HG02970 (cell line): ENCODE data around the gene KCNH3.
"Not testable (repeated sequence)": the region's sequence is repeated elsewhere in the genome, so short reads cannot be mapped to it uniquely, and the experiment has no call there.

Experiments
- ATAC-seq: cut with Tn5 transposase; IDR thresholded peaks from one replicate; pipeline ENCODE4 v1.9.1; 2021; ENCODE audit warnings: mild to moderate bottlenecking, moderate library complexity, moderate number of reproducible peaks; ENCODE audit not compliant: unreplicated experiment, low FRiP score

Gene KCNH3, protein sequence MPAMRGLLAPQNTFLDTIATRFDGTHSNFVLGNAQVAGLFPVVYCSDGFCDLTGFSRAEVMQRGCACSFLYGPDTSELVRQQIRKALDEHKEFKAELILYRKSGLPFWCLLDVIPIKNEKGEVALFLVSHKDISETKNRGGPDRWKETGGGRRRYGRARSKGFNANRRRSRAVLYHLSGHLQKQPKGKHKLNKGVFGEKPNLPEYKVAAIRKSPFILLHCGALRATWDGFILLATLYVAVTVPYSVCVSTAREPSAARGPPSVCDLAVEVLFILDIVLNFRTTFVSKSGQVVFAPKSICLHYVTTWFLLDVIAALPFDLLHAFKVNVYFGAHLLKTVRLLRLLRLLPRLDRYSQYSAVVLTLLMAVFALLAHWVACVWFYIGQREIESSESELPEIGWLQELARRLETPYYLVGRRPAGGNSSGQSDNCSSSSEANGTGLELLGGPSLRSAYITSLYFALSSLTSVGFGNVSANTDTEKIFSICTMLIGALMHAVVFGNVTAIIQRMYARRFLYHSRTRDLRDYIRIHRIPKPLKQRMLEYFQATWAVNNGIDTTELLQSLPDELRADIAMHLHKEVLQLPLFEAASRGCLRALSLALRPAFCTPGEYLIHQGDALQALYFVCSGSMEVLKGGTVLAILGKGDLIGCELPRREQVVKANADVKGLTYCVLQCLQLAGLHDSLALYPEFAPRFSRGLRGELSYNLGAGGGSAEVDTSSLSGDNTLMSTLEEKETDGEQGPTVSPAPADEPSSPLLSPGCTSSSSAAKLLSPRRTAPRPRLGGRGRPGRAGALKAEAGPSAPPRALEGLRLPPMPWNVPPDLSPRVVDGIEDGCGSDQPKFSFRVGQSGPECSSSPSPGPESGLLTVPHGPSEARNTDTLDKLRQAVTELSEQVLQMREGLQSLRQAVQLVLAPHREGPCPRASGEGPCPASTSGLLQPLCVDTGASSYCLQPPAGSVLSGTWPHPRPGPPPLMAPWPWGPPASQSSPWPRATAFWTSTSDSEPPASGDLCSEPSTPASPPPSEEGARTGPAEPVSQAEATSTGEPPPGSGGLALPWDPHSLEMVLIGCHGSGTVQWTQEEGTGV

GRCh38 chr12:49538510-49539403 lies at the start of gene KCNH3:
KCNH3 (plus strand) TSS chr12:49539030; CDS start chr12:49539417, 387 bp downstream.
- no peak for ATAC-seq

DNA sequence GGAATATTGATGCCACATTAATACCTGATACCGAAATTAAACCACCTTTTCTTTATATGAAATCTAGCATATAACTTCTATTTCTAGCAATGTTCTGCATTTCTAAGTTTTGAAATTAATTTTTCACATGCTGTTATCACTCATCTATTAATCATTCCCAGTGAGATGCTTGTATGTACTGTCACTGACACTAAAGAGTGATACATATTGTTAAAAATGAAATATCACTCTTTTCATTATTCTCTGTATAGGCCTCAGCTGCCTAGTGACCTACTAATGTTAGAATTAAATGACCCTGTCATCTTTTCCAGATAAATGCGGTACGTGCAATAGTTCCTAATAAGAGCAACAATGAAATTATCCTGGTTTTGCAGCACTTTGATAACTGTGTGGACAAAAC lies 49.7 kb upstream of the KCNH3 start:
- ATAC-seq: no peak

DNA sequence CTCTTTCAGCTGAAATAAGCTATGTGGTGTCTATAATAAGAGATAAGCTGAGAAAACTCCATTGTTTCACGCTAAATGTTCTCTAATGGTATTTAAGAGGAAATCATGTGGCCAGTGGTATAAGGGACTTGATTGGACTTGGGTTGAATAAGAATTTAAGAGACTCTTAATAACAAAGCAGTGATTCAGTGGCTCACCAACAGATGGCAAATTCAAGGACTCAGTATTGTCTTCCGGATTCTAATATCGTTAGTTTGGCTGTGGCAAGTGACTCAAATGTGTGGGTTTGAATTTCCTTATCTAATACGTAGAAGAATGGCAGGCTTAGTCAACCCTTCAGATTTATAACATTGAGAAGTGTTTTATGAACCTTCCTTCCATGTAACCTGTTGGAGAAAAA lies 49.1 kb upstream of the KCNH3 start:
- ATAC-seq: no peak

DNA sequence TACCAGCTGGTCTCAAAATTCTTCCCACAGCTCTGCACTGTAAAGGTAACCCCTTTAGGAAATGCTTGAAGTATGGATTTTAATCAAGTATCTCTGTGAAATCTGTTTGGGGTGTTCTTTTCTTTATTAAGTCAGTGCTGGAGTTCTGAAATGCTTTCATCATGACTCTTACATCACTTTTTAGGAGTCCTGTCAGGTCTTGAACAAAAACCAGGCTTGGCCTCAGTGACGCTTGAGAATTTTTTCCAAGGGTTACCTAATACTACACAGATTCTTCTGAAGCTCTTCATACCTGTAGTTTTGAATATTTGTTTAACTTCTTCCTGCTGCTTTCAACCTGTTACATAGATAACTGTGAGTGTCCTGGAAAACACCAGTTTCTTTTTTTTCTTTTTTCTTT lies 47.0 kb upstream of the KCNH3 start:
- ATAC-seq: no peak

GRCh38 chr12:49493900-49494299 lies 44.9 kb upstream of the KCNH3 start:
- ATAC-seq: no peak

DNA sequence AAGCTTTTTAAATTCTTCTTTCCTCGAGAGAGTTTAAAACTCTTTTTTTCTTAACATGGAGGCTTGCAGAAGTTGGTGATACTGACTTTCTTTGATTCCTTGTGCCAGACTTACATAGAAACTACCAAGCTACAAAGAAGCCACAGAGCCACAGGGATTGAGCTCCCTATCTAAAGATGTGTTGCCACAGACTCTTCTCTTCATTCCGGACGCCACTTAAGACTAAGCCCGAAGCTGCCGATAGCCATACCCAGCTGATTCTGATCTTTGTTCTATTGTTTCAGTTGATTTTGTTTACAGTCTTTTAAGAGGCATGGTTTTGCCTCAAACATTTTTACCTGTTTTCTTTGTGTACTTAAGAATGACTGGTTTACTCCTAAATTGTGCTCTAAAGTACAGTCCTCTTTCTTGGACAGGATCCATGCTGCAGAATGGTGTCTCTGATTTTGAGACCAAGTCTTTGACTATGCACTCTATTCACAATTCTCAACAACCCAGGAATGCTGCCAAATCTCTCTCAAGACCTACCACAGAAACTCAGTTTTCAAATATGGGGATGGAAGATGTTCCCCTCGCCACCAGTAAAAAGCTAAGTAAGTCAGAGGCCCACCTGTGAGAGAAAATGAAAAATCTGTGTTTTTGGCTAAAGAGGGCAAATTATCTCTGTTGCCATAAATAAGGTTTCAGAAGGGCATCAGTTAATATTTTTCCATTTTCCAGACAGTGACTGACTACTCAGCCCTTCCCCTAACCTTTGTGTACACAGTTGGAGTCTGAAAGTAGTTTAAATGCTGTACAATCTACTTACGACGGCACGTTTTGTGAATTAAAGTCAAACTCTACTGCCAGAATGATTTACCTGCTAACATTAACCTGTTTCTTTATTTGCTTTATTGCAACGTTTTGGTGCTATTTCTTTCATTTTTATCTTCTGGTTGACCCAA lies 42.1 kb upstream of the KCNH3 start:
- no peak for ATAC-seq

GRCh38 chr12:49501895-49502294 lies 36.9 kb upstream of the KCNH3 start:
- no peak for ATAC-seq

- ATAC-seq: no peak
Measured at GRCh38 chr12:49502590-49502989, 36.2 kb upstream of the KCNH3 start.

DNA sequence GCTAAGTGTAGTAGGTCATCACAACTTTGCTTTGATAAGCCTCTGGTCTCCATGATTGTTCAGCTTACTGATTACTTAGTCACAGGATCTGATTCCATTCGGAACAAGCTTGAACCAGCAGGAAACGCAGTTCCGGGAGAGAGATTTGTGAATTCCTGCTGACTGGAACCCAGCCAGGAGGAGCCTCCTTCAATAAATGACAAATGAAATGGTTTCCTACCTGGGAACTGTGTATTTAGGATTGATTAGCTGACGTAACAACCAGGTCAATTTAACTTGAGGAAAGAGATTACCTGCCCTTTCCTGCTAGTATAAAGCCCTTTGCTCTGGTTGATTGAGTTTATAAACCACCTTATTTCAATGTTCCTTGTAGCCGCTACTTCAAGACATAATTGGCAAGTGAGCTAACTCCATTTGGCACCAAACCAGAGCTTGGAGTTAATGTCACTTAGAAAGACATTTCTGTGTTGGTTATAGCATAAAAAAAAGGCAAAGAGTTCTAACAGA lies 35.1 kb upstream of the KCNH3 start:
- ATAC-seq: no peak

- ATAC-seq: no peak
Measured at GRCh38 chr12:49505672-49506071, 33.2 kb upstream of the KCNH3 start.

GRCh38 chr12:49507139-49507538 lies 31.7 kb upstream of the KCNH3 start:
- ATAC-seq: no peak

DNA sequence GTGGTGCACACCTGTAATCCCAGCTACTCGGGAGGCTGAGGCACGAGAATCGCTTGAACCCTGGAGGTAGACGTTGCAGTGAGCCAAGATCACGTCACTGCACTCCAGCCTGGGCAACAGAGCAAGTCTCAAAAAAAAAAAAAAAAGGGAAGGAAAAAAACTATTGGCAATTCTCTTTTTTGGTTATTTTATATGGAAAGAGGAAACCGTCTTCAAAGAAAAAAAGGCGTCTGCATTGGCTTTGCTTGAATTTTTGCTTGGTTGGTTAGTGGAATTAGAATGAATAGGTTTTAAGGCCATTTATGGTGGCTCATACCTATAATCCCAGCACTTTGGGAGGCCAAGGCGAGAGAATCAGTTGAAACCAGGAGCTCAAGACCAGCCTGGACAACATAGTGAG lies 29.1 kb upstream of the KCNH3 start:
- not testable (repeated sequence) for ATAC-seq

- ATAC-seq: no peak
Measured at GRCh38 chr12:49511410-49511809, 27.4 kb upstream of the KCNH3 start.

DNA sequence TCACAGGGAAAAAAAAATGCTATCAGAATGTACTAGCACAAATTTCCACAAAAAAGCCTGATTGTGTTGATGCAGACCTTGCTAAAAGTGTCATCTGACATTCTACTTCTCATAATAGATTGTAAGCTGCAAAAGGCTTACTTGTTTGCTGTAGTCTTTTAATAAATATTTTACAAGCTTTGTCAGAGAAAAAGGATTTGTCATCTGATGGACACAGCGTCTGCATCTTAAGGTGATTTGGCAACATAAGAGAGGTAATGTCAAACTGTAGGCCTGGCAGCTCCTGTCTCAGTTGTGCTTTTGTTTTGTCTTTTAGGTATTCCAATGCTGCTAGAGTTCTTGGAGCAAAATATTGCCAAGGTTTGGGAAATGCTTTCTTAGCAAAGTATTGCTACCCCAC lies 26.3 kb upstream of the KCNH3 start:
- no peak for ATAC-seq

- no peak for ATAC-seq
Measured at GRCh38 chr12:49515266-49515665, 23.6 kb upstream of the KCNH3 start.

GRCh38 chr12:49518914-49519573 lies 19.8 kb upstream of the KCNH3 start:
- no peak for ATAC-seq

DNA sequence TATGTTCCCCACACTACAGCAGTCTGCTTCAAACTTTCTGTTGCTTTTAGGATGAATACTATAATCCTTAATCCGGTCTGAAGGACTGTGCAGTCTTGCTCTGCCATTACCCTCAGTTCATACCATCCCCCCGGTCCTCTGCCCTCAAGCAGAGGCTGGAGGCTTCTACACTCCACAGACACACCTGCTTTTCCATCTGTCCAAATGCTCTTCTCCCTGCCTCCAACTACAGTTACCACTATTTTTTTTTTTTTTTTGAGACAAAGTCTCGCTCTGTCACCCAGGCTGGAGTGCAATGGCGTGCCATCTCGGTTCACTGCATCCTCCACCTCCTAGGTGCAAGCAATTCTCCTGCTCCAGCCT lies 19.3 kb upstream of the KCNH3 start:
- no peak for ATAC-seq

DNA sequence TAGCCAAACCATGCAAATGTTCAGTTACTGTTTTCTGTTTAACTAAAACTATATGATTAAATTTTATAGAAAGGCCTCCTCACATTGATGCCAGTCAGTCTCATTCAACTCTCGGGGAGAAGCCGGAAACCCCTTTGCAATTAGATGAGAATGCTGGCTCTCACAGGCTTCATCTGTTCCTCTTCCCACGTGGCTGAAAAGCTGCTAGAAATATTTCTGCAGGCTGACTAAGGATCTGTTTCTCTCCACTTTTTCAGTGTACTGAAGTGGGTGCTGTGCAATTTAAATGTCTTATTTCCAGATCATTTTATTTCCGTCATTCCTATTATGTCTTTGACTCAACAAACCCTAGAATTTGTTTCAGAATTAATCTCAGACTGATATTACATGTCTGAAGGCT lies 17.4 kb upstream of the KCNH3 start:
- ATAC-seq: no peak
